MM.1S (cell line): ENCODE measurements around the gene ARRDC2.

Experiments
- DNase-seq: peaks from one replicate; pipeline ENCODE4 v3.0.0-alpha.2; 2015
- H2AFZ ChIP-seq: fragments of 300-600 bp; sonication (generic); 2 replicates; pipeline ENCODE4 v1.6.0; 2016; ENCODE audit warnings: antibody characterized with exemption, low read length
- H3F3A ChIP-seq: fragments of 300-600 bp; sonication (generic); 2 replicates; pipeline ENCODE4 v1.6.1; 2016; ENCODE audit warnings: mild to moderate bottlenecking, antibody characterized with exemption, low read length, moderate library complexity, mixed read lengths; ENCODE audit not compliant: insufficient read depth
- H3K27ac ChIP-seq: fragments of 300-600 bp; sonication (generic); 2 replicates; pipeline ENCODE4 v1.5.1; 2016; ENCODE audit warnings: mild to moderate bottlenecking, low read length
- H3K27me3 ChIP-seq: fragments of 300-600 bp; sonication (generic); replicated peaks from 2 replicates; pipeline ENCODE4 v1.6.0; 2016; ENCODE audit warnings: low read length; ENCODE audit not compliant: insufficient read depth
- H3K36me3 ChIP-seq: fragments of 300-600 bp; sonication (generic); replicated peaks from 2 replicates; pipeline ENCODE4 v1.6.1; 2016; ENCODE audit warnings: mild to moderate bottlenecking, low read length, mixed read lengths; ENCODE audit not compliant: insufficient read depth
- H3K4me1 ChIP-seq: fragments of 300-600 bp; sonication (generic); 2 replicates; pipeline ENCODE4 v1.6.1; 2016; ENCODE audit warnings: low read length, mixed read lengths
- H3K4me2 ChIP-seq: fragments of 300-600 bp; sonication (generic); 2 replicates; pipeline ENCODE4 v1.6.0; 2016; ENCODE audit warnings: low read depth, low read length
- H3K4me3 ChIP-seq: fragments of 300-600 bp; sonication (generic); 2 replicates; pipeline ENCODE4 v1.5.1; 2016; ENCODE audit warnings: low read length, mixed read lengths
- H3K79me2 ChIP-seq: fragments of 300-600 bp; sonication (generic); 2 replicates; pipeline ENCODE4 v1.6.1; 2016; ENCODE audit warnings: mixed run types, low read length, mixed read lengths
- H3K9ac ChIP-seq: fragments of 300-600 bp; sonication (generic); 2 replicates; pipeline ENCODE4 v1.6.1; 2016; ENCODE audit warnings: low read length, mixed read lengths
- H3K9me2 ChIP-seq: fragments of 300-600 bp; sonication (generic); replicated peaks from 2 replicates; pipeline ENCODE4 v1.6.1; 2016; ENCODE audit warnings: mild to moderate bottlenecking, low read length, mixed read lengths; ENCODE audit not compliant: insufficient read depth
- H3K9me3 ChIP-seq: fragments of 300-600 bp; sonication (generic); replicated peaks from 2 replicates; pipeline ENCODE4 v1.6.1; 2016; ENCODE audit warnings: mild to moderate bottlenecking, low read length, mixed read lengths; ENCODE audit not compliant: insufficient read depth
- H4K20me1 ChIP-seq: fragments of 300-600 bp; sonication (generic); 2 replicates; pipeline ENCODE4 v1.6.1; 2016; ENCODE audit warnings: mild to moderate bottlenecking, low read length, moderate library complexity, mixed read lengths; ENCODE audit not compliant: insufficient read depth
- CTCF ChIP-seq: fragments of 300-600 bp; sonication (generic); IDR thresholded peaks from 2 replicates; pipeline ENCODE4 v1.5.1; 2016; ENCODE audit warnings: antibody characterized with exemption, low read length, mixed read lengths
- EZH2 ChIP-seq: fragments of 300-600 bp; sonication (generic); optimal IDR thresholded peaks from 2 replicates; pipeline ENCODE3; 2017; ENCODE audit warnings: low read depth, mild to moderate bottlenecking, antibody characterized with exemption, low read length, mixed read lengths
- EZH2phosphoT487 ChIP-seq: fragments of 300-600 bp; sonication (generic); IDR thresholded peaks from 2 replicates; pipeline ENCODE4 v1.6.1; 2018; ENCODE audit warnings: antibody characterized with exemption, low read length

The ARRDC2 gene

GRCh38 chr19:18010149-18010548, 2.2 kb downstream of the ARRDC2 start:
- H3F3A ChIP-seq = no peaks in the 10 kb centered on the region
- H4K20me1 ChIP-seq = no peaks in the 10 kb centered on the region
- H3K9ac ChIP-seq = no peak overlapping the region
- H3K36me3 ChIP-seq = no peaks in the 10 kb centered on the region
- peaks cover 4% of the 10 kb centered on the region; the same call in 1 of the 2 replicates for H3K4me1 ChIP-seq
- TF ChIP-seq CTCF (no peak), EZH2phosphoT487 (no peak), EZH2 (no peak)
- peaks cover 75% of the 10 kb centered on the region for H3K27me3 ChIP-seq
- H3K27ac ChIP-seq = no peak overlapping the region
- no peak for DNase-seq
- H3K4me3 ChIP-seq = no peak overlapping the region
- H3K9me2 ChIP-seq = no peaks in the 10 kb centered on the region
- H2AFZ ChIP-seq = no peak overlapping the region
- no peak overlapping the region for H3K4me2 ChIP-seq
- H3K9me3 ChIP-seq = no peaks in the 10 kb centered on the region
- no peaks in the 10 kb centered on the region for H3K79me2 ChIP-seq

- H3K36me3 ChIP-seq = no peaks in the 10 kb centered on the region
- H3K9me3 ChIP-seq = no peaks in the 10 kb centered on the region
- H2AFZ ChIP-seq = no peak overlapping the region
- H4K20me1 ChIP-seq = no peaks in the 10 kb centered on the region
- no peak overlapping the region for H3K9ac ChIP-seq
- H3K27me3 ChIP-seq = peaks cover 89% of the 10 kb centered on the region
- H3K79me2 ChIP-seq = no peaks in the 10 kb centered on the region
- DNase-seq = peak; percentile 21
- no peak overlapping the region for H3K4me3 ChIP-seq
- TF ChIP-seq CTCF = no peak
- TF ChIP-seq EZH2 = no peak
- TF ChIP-seq EZH2phosphoT487 = no peak
- no peaks in the 10 kb centered on the region; the same call in 1 of the 2 replicates for H3K4me1 ChIP-seq
- H3K4me2 ChIP-seq = peak overlapping the region; percentile 11; the same call in 1 of the 2 replicates
- no peak overlapping the region for H3K27ac ChIP-seq
- H3K9me2 ChIP-seq = no peaks in the 10 kb centered on the region
- no peaks in the 10 kb centered on the region for H3F3A ChIP-seq
Observed at GRCh38 chr19:18013210-18014111, 5.5 kb downstream of the ARRDC2 start.

- Histone ChIP-seq H3K9ac (no peak overlapping the region), H3K4me1 (no peaks in the 10 kb centered on the region; the same call in 1 of the 2 replicates), H3K9me2 (no peaks in the 10 kb centered on the region), H3K4me2 (no peak overlapping the region; the same call in 1 of the 2 replicates), H4K20me1 (no peaks in the 10 kb centered on the region), H3K79me2 (no peaks in the 10 kb centered on the region), H2AFZ (no peak overlapping the region), H3K4me3 (no peak overlapping the region), H3K27ac (no peak overlapping the region), H3K36me3 (no peaks in the 10 kb centered on the region), H3K27me3 (peaks cover 89% of the 10 kb centered on the region), H3F3A (no peaks in the 10 kb centered on the region), H3K9me3 (no peaks in the 10 kb centered on the region)
- no peak for DNase-seq
- TF ChIP-seq EZH2 (no peak), CTCF (no peak), EZH2phosphoT487 (no peak)
Observed at GRCh38 chr19:18014197-18014596, 6.2 kb downstream of the ARRDC2 start.
